Keratinocyte (primary cell): ENCODE results near the gene NUP43. TPM values are rescaled to one million over a fixed set of nuclear protein-coding genes. Genes with fewer than 3 reads are reported as not detected.

Experiments
- DNase-seq: peaks from one replicate; pipeline ENCODE4 v3.0.0-alpha.2; 2011; ENCODE audit warnings: low read depth, missing footprints, low spot score
- FAIRE-seq: peaks from 2 replicates; lab custom pipeline; 2011; peaks lifted over from hg19 to GRCh38; lab: Jason Lieb, UNC
- H2AFZ ChIP-seq: 2 replicates; pipeline ENCODE4 v1.6.0; 2012; ENCODE audit warnings: low read length, control low read depth, inconsistent platforms; ENCODE audit not compliant: control insufficient read depth
- H3K27ac ChIP-seq: 2 replicates; pipeline ENCODE4 v1.5.1; 2011; ENCODE audit warnings: low read length; ENCODE audit not compliant: control insufficient read depth, insufficient read depth
- H3K27me3 ChIP-seq: 3 replicates; pipeline ENCODE4 v1.6.0; 2011; ENCODE audit warnings: low read length; ENCODE audit not compliant: control insufficient read depth, insufficient read depth; ENCODE audit errors: extremely low read depth
- H3K36me3 ChIP-seq, 2 experiments: 2 replicates in 1 of 2; 3 replicates in 1 of 2; pipeline ENCODE4 v1.5.1; 2011; ENCODE audit warnings: low read length in 2 of 2, mild to moderate bottlenecking in 1 of 2; ENCODE audit not compliant: control insufficient read depth in 2 of 2, insufficient read depth in 2 of 2; ENCODE audit errors: extremely low read depth in 1 of 2
- H3K4me1 ChIP-seq: 3 replicates; pipeline ENCODE4 v1.5.1; 2011; ENCODE audit warnings: low read length; ENCODE audit not compliant: control insufficient read depth, insufficient read depth; ENCODE audit errors: extremely low read depth
- H3K4me2 ChIP-seq: 3 replicates; pipeline ENCODE4 v1.6.0; 2011; ENCODE audit warnings: low read depth, low read length; ENCODE audit not compliant: control insufficient read depth, insufficient read depth; ENCODE audit errors: extremely low read depth
- H3K4me3 ChIP-seq, 3 experiments: fragments of 200-600 bp in 1 of 3; sonication (generic) in 1 of 3; 2 replicates in 2 of 3; 3 replicates in 1 of 3; pipeline ENCODE4 v1.5.1; 2011 to 2016; ENCODE audit warnings: low read length in 3 of 3, mild to moderate bottlenecking in 3 of 3, control low read depth in 2 of 3, inconsistent platforms in 1 of 3, low read depth in 1 of 3, mixed read lengths in 1 of 3, mixed run types in 1 of 3, moderate library complexity in 1 of 3; ENCODE audit not compliant: control insufficient read depth in 2 of 3, insufficient read depth in 2 of 3; ENCODE audit errors: extremely low read depth in 1 of 3
- H3K79me2 ChIP-seq: 2 replicates; pipeline ENCODE4 v1.6.0; 2012; ENCODE audit warnings: low read length; ENCODE audit not compliant: control insufficient read depth, insufficient read depth
- H3K9ac ChIP-seq: 3 replicates; pipeline ENCODE4 v1.6.0; 2011; ENCODE audit warnings: low read length; ENCODE audit not compliant: control insufficient read depth, insufficient read depth; ENCODE audit errors: extremely low read depth
- H3K9me1 ChIP-seq: 3 replicates; pipeline ENCODE4 v1.6.0; 2011; ENCODE audit warnings: low read length; ENCODE audit not compliant: control insufficient read depth, insufficient read depth; ENCODE audit errors: extremely low read depth
- H3K9me3 ChIP-seq: 2 replicates; pipeline ENCODE4 v1.5.1; 2012; ENCODE audit warnings: low read depth, low read length; ENCODE audit not compliant: control insufficient read depth
- H4K20me1 ChIP-seq: 3 replicates; pipeline ENCODE4 v1.6.0; 2011; ENCODE audit warnings: low read length; ENCODE audit not compliant: control insufficient read depth, insufficient read depth; ENCODE audit errors: extremely low read depth
- EZH2 ChIP-seq: IDR thresholded peaks from one replicate; pipeline ENCODE4 v1.6.1; 2012; ENCODE audit warnings: inconsistent platforms, mild to moderate bottlenecking, low read length, moderate library complexity
- dilution Hi-C: fragments of 300-500 bp; cut with MboI; formaldehyde crosslinking; loops from one replicate; pipeline ENCODE4 v1.7.0; 2020; ENCODE audit warnings: low sequenced_read_pairs; ENCODE audit not compliant: extremely low pct_ligation_motif_present
- polyA plus RNA-seq, 5 experiments: library from polyadenylated mRNA; depleted of rRNA in 3 of 5; stranded (reverse) in 3 of 5; stranded (forward) in 1 of 5; unstranded in 1 of 5; fragments of >200 nt; gene quantifications; 1 replicate in 1 of 5; 2 replicates in 3 of 5; 3 replicates in 1 of 5; pipeline versions ENCODE4 v1.2.1 to v1.2.3, GENCODE V29; 2011 to 2012; ENCODE audit warnings: missing spikeins in 2 of 5, low read depth in 1 of 5, low replicate concordance in 1 of 5
- TF ChIP-seq, protein P1 (sequence below), 3 experiments: IDR thresholded peaks in 1 of 3; conservative IDR thresholded peaks in 1 of 3; optimal IDR thresholded peaks in 1 of 3; 2 replicates in 2 of 3; 3 replicates in 1 of 3; pipeline versions ENCODE3 to v1.5.1; 2011; ENCODE audit warnings: low read length in 3 of 3, mild to moderate bottlenecking in 3 of 3, moderate library complexity in 2 of 3, control low read depth in 1 of 3, inconsistent platforms in 1 of 3; ENCODE audit not compliant: insufficient read depth in 2 of 3; ENCODE audit errors: extremely low read depth in 1 of 3

NUP43 gene
- polyA plus RNA-seq, 1 donor (not counting 4 experiments of a cell fraction or from before 2014, with no cell fraction given) = 33.8 TPM

DNA sequence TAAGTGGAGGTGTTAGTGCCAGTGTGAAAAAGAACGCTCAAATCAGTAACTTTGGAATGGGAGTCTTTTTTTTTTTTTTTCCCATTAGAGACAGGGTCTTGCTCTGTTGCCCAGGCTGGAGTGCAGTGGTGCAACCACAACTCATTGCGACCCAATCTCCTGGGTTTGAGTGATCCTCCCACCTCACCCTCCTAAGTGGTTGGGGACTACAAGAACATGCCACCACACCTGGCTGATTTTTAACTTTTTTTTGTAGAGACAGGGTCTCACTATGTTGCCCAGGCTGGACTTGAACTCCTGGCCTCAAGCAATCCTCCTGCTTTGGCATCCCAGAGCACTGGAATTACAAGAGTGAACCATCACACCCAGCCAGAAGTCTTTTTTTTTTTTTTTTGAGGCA lies 48.2 kb downstream of the NUP43 start:
- Histone ChIP-seq H3K79me2 (peaks cover 76% of the 10 kb centered on the region), H3K9ac (no peak overlapping the region), H3K9me1 (no peaks in the 10 kb centered on the region), H3K36me3 (peaks cover 0 to 9% of the 10 kb centered on the region in 2 experiments), H3K9me3 (no peaks in the 10 kb centered on the region), H3K4me3 (no peak overlapping the region), H2AFZ (no peak overlapping the region), H3K4me1 (peaks cover 13% of the 10 kb centered on the region), H3K27me3 (no peaks in the 10 kb centered on the region), H4K20me1 (peaks cover 3% of the 10 kb centered on the region), H3K4me2 (no peak overlapping the region), H3K27ac (no peak overlapping the region)
- no peak for FAIRE-seq
- TF ChIP-seq, protein P1, sequence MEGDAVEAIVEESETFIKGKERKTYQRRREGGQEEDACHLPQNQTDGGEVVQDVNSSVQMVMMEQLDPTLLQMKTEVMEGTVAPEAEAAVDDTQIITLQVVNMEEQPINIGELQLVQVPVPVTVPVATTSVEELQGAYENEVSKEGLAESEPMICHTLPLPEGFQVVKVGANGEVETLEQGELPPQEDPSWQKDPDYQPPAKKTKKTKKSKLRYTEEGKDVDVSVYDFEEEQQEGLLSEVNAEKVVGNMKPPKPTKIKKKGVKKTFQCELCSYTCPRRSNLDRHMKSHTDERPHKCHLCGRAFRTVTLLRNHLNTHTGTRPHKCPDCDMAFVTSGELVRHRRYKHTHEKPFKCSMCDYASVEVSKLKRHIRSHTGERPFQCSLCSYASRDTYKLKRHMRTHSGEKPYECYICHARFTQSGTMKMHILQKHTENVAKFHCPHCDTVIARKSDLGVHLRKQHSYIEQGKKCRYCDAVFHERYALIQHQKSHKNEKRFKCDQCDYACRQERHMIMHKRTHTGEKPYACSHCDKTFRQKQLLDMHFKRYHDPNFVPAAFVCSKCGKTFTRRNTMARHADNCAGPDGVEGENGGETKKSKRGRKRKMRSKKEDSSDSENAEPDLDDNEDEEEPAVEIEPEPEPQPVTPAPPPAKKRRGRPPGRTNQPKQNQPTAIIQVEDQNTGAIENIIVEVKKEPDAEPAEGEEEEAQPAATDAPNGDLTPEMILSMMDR (optimal IDR thresholded peaks at IDR 0.05 in 1 of 3, IDR thresholded peaks at IDR 0.05 in 1 of 3, conservative IDR thresholded peaks at IDR 0.05 in 1 of 3; ENCODE audit: extremely low read depth in 1 of 3, insufficient read depth in 2 of 3, low read length in 3 of 3) = no peak
- no peak for TF ChIP-seq EZH2
- DNase-seq = no peak
- dilution Hi-C loops = no loop called here

- Histone ChIP-seq H3K36me3 (peaks cover 0 to 9% of the 10 kb centered on the region in 2 experiments), H3K79me2 (peaks cover 70% of the 10 kb centered on the region), H2AFZ (no peak overlapping the region), H3K9me3 (no peaks in the 10 kb centered on the region), H4K20me1 (peaks cover 3% of the 10 kb centered on the region), H3K9me1 (no peaks in the 10 kb centered on the region), H3K4me2 (peak overlapping the region; percentile 48), H3K9ac (no peak overlapping the region), H3K27ac (peak overlapping the region; percentile 20), H3K4me3 (no peak overlapping the region), H3K4me1 (peaks cover 13% of the 10 kb centered on the region), H3K27me3 (no peaks in the 10 kb centered on the region)
- TF ChIP-seq EZH2 = no peak
- TF ChIP-seq, protein P1 (optimal IDR thresholded peaks at IDR 0.05 in 1 of 3, IDR thresholded peaks at IDR 0.05 in 1 of 3, conservative IDR thresholded peaks at IDR 0.05 in 1 of 3; ENCODE audit: extremely low read depth in 1 of 3, insufficient read depth in 2 of 3, low read length in 3 of 3) = no peak
- FAIRE-seq (peak; percentile 74), DNase-seq (peak; percentile 5)
- dilution Hi-C loops = no loop called here
Measured at GRCh38 chr6:149696901-149697300, 49.4 kb downstream of the NUP43 start.
